ENCODE measurements around the gene ARPP19.
A peak's percentile ranks its signal among the peaks of the same experiment; 100 is the strongest.
"Not testable (repeated sequence)": the region's sequence is repeated elsewhere in the genome, so short reads cannot be mapped to it uniquely, and the experiment has no call there.

ARPP19 gene

DNA sequence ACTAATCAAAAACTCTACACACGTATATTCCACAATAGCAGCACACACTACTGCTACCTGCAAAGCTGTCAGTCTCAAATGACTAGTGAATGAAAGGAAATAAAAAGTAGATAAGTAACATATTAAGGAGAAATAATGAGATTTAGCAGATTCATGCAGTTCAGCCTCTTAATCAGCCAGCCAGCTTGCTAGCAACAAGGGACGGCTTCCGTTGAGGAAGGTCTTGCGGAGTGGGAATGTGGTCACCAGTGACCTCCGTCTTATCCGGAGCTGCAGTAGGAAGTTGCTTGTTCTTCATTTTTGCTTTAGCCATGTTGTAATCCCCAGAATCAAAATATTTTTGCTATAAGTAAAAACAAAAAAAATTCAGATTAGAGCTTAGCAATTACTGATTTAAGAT lies 17.1 kb downstream of the ARPP19 start:
- TF ChIP-seq CTCF (IDR thresholded peaks at IDR 0.05; ENCODE audit: low read depth, low read length) = no peak
- H3K4me3 ChIP-seq (ENCODE audit: low read depth, low read length) = no peak overlapping the region
- DNase-seq (ENCODE audit: low read depth, low spot score) = no peak
- in situ Hi-C loops (cut with HindIII; ENCODE audit: low sequenced_read_pairs) = no loop called here

- in situ Hi-C loops (cut with HindIII; ENCODE audit: low sequenced_read_pairs); DNase-seq (ENCODE audit: low read depth, low spot score); H3K4me3 ChIP-seq (ENCODE audit: low read depth, low read length): not testable (repeated sequence)
Observed at GRCh38 chr15:52551186-52551585, 17.6 kb downstream of the ARPP19 start.

DNA sequence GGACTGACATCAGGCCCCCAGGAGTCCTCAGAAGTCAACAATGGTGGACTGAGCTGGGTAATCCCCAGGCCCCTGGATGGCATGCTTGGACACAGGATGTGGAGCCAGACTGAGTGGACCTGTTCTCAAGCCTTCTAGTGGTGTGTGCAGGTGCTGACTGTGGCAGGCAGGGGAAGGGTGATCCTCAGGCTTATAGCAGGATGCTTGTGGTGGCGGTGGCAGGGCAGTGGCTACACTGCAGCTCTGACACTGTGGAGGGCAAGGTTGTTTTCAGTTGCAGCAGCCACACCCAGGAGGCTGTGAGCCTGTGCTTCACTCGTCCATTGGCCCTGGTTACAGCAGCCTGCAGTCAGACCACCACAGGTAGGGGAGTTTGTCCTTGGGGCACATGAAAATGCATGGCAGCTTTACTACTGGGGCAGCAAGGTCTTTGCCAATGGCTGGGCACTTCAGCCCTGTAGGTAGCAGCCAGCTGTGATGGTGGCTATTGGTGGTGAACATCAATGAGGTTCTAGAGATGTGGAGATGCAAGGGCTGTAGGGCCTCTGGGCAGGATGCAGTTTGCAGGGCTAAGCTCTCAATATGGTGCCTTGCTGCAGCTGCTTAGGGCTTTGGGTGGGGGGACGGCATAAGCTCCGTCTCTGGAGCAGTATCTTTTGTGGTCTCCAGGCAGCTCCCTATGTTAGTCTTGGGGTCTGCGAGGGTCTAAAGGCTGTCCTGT lies 22.6 kb downstream of the ARPP19 start:
- no peak for TF ChIP-seq CTCF (IDR thresholded peaks at IDR 0.05; ENCODE audit: low read depth, low read length)
- DNase-seq (ENCODE audit: low read depth, low spot score) = no peak
- no peak overlapping the region for H3K4me3 ChIP-seq (ENCODE audit: low read depth, low read length)
- in situ Hi-C loops (cut with HindIII; ENCODE audit: low sequenced_read_pairs) = no loop called here

- in situ Hi-C loops (cut with HindIII; ENCODE audit: low sequenced_read_pairs) = no loop called here
- peak; percentile 24 for DNase-seq (ENCODE audit: low read depth, low spot score)
- H3K4me3 ChIP-seq (ENCODE audit: low read depth, low read length) = no peak overlapping the region
- TF ChIP-seq CTCF (IDR thresholded peaks at IDR 0.05; ENCODE audit: low read depth, low read length) = no peak
Observed at GRCh38 chr15:52540374-52541012, 28.3 kb downstream of the ARPP19 start.

DNA sequence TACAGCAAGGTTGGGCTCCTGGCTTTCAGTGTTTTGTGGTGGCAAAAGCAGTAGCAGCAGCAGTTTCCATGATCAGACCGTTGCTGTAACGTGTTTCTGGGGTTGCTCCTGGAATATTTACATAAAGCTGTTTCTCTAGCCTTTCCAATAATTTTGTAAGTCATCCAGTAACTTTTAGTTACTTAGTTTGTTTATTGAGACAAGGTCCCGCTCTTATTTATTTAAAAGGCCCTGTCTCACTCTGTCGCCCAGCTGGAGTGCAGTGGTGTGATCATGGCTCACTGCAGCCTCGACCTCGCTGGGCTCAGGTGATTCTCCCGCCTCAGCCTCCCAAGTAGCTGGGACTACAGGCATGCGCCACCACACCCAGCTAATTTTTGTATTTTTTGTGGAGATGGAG lies 31.4 kb downstream of the ARPP19 start:
- H3K4me3 ChIP-seq (ENCODE audit: low read depth, low read length) = no peak overlapping the region
- TF ChIP-seq CTCF (IDR thresholded peaks at IDR 0.05; ENCODE audit: low read depth, low read length) = no peak
- no peak for DNase-seq (ENCODE audit: low read depth, low spot score)
- in situ Hi-C loops (cut with HindIII; ENCODE audit: low sequenced_read_pairs) = no loop called here

GRCh38 chr15:52532427-52532826 lies 36.4 kb downstream of the ARPP19 start:
- in situ Hi-C loops (cut with HindIII; ENCODE audit: low sequenced_read_pairs) = no loop called here
- no peak for DNase-seq (ENCODE audit: low read depth, low spot score)
- H3K4me3 ChIP-seq (ENCODE audit: low read depth, low read length) = no peak overlapping the region
- no peak for TF ChIP-seq CTCF (IDR thresholded peaks at IDR 0.05; ENCODE audit: low read depth, low read length)

DNA sequence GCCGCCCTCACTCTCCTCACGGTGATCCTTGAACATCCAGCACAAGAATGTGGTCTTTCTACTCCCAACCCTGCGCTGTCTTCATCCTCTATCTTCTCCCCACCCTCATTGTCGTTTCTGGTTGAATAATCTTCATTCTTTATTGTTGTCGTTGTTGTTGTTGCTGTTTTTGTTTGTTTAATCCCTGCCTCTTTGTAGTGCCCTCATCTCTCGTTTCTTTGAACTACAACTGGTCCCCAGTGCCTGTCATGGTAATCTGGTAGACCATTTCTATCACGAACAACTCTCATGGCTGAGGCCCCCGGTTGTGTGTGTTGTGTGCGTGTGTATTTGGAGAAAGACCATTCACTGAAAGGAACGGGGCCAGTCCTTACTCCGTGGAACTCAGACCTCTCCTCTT lies 38.9 kb downstream of the ARPP19 start:
- peak overlapping the region; percentile 62 for H3K4me3 ChIP-seq (ENCODE audit: low read depth, low read length)
- in situ Hi-C loops (cut with HindIII; ENCODE audit: low sequenced_read_pairs) = no loop called here

More for the DNA sequence above, 38.9 kb downstream of the ARPP19 start:
- DNase-seq (ENCODE audit: low read depth, low spot score) = no peak
- no peak for TF ChIP-seq CTCF (IDR thresholded peaks at IDR 0.05; ENCODE audit: low read depth, low read length)
